Astrocyte (in vitro differentiated cells and primary cell): Measurements from ENCODE around the gene MMP17. TPM values are rescaled to one million over a fixed set of nuclear protein-coding genes. Genes with fewer than 3 reads are reported as not detected.
A peak's percentile ranks its signal among the peaks of the same experiment; 100 is the strongest.

Experiments used
- DNase-seq: peaks from one replicate; pipeline ENCODE4 v3.0.0-alpha.2; 2010; ENCODE audit warnings: low read depth
- FAIRE-seq: peaks from 2 replicates; lab custom pipeline; 2011; peaks lifted over from hg19 to GRCh38; lab: Jason Lieb, UNC
- H2AFZ ChIP-seq: 2 replicates; pipeline ENCODE4 v1.6.0; 2012; ENCODE audit warnings: low read depth, low read length, inconsistent platforms
- H3K27ac ChIP-seq: 2 replicates; pipeline ENCODE4 v1.5.1; 2011; ENCODE audit warnings: low read depth, low read length, inconsistent platforms
- H3K27me3 ChIP-seq: 2 replicates; pipeline ENCODE4 v1.6.0; 2011; ENCODE audit warnings: low read length, inconsistent platforms; ENCODE audit not compliant: insufficient read depth
- H3K36me3 ChIP-seq: 2 replicates; pipeline ENCODE4 v1.5.1; 2011; ENCODE audit warnings: low read length, inconsistent platforms; ENCODE audit not compliant: insufficient read depth
- H3K4me1 ChIP-seq: 2 replicates; pipeline ENCODE4 v1.5.1; 2011; ENCODE audit warnings: low read length, inconsistent platforms; ENCODE audit not compliant: insufficient read depth
- H3K4me2 ChIP-seq: 2 replicates; pipeline ENCODE4 v1.6.0; 2012; ENCODE audit warnings: low read length, inconsistent platforms
- H3K4me3 ChIP-seq: 2 replicates; pipeline ENCODE4 v1.5.1; 2011; ENCODE audit warnings: low read depth, mild to moderate bottlenecking, low read length, inconsistent platforms; ENCODE audit not compliant: insufficient read depth
- H3K79me2 ChIP-seq: 2 replicates; pipeline ENCODE4 v1.6.0; 2012; ENCODE audit warnings: mild to moderate bottlenecking, low read length, inconsistent platforms; ENCODE audit not compliant: insufficient read depth
- H3K9ac ChIP-seq: 2 replicates; pipeline ENCODE4 v1.6.0; 2012; ENCODE audit warnings: mild to moderate bottlenecking, low read length, inconsistent platforms
- H3K9me3 ChIP-seq: 2 replicates; pipeline ENCODE4 v1.5.1; 2012; ENCODE audit warnings: low read depth, mild to moderate bottlenecking, low read length, inconsistent platforms; ENCODE audit not compliant: insufficient read depth
- H4K20me1 ChIP-seq: 2 replicates; pipeline ENCODE4 v1.6.0; 2012; ENCODE audit warnings: low read length, inconsistent platforms; ENCODE audit not compliant: insufficient read depth
- H3K27ac Mint-ChIP-seq: one replicate; pipeline ENCODE4 v1.8.0; 2021; ENCODE audit warnings: mild to moderate bottlenecking, mixed read lengths; ENCODE audit not compliant: unreplicated experiment
- H3K27me3 Mint-ChIP-seq: one replicate; pipeline ENCODE4 v1.8.0; 2021; ENCODE audit warnings: low read depth, mixed read lengths; ENCODE audit not compliant: unreplicated experiment
- H3K36me3 Mint-ChIP-seq: one replicate; pipeline ENCODE4 v1.8.0; 2021; ENCODE audit warnings: low read depth, mixed read lengths; ENCODE audit not compliant: unreplicated experiment
- H3K4me1 Mint-ChIP-seq: one replicate; pipeline ENCODE4 v1.8.0; 2021; ENCODE audit warnings: low read depth, mixed read lengths; ENCODE audit not compliant: unreplicated experiment
- H3K4me3 Mint-ChIP-seq: one replicate; pipeline ENCODE4 v1.8.0; 2021; ENCODE audit warnings: mild to moderate bottlenecking, moderate library complexity, mixed read lengths; ENCODE audit not compliant: unreplicated experiment
- H3K9me3 Mint-ChIP-seq: one replicate; pipeline ENCODE4 v1.8.0; 2021; ENCODE audit warnings: mild to moderate bottlenecking, mixed read lengths; ENCODE audit not compliant: unreplicated experiment
- CTCF ChIP-seq: IDR thresholded peaks from 2 replicates; pipeline ENCODE4 v1.5.1; 2011; ENCODE audit warnings: low read depth, mild to moderate bottlenecking, inconsistent platforms, low read length, moderate library complexity; ENCODE audit not compliant: insufficient read depth
- EZH2 ChIP-seq: IDR thresholded peaks from 2 replicates; pipeline ENCODE4 v1.6.1; 2012; ENCODE audit warnings: mild to moderate bottlenecking, low read length, inconsistent platforms; ENCODE audit not compliant: insufficient read depth
- total RNA-seq: library from RNA; stranded (reverse); gene quantifications from 2 replicates; pipeline ENCODE4 v1.2.1, GENCODE V29; 2021

Gene MMP17
- total RNA-seq, 1 donor from 2014 or later: 8.4 TPM

- no peaks in the 10 kb centered on the region for H3K36me3 ChIP-seq
- no peak overlapping the region for H3K4me3 ChIP-seq
- peak overlapping the region; percentile 60 for H2AFZ ChIP-seq
- H3K9ac ChIP-seq: peak overlapping the region; percentile 18
- H3K79me2 ChIP-seq: no peaks in the 10 kb centered on the region
- H3K27me3 ChIP-seq: no peaks in the 10 kb centered on the region
- Mint-ChIP-seq H3K4me3 (no peak overlapping the region), H3K9me3 (no peaks in the 10 kb centered on the region), H3K27me3 (no peaks in the 10 kb centered on the region), H3K27ac (peak overlapping the region; percentile 53), H3K4me1 (peaks cover 15% of the 10 kb centered on the region), H3K36me3 (no peaks in the 10 kb centered on the region)
- peaks cover 23% of the 10 kb centered on the region for H3K4me1 ChIP-seq
- H3K9me3 ChIP-seq: no peaks in the 10 kb centered on the region
- H3K27ac ChIP-seq: no peak overlapping the region
- DNase-seq (peak; percentile 8), FAIRE-seq (no peak)
- H3K4me2 ChIP-seq: no peak overlapping the region
- no peak for TF ChIP-seq CTCF
- no peak for TF ChIP-seq EZH2
- no peaks in the 10 kb centered on the region for H4K20me1 ChIP-seq
Measured at GRCh38 chr12:131867891-131868675, 39.9 kb downstream of the MMP17 start.

GRCh38 chr12:131869871-131870418 lies 41.8 kb downstream of the MMP17 start:
- no peaks in the 10 kb centered on the region for H3K36me3 Mint-ChIP-seq
- Histone ChIP-seq H3K9ac (no peak overlapping the region), H3K79me2 (no peaks in the 10 kb centered on the region), H3K4me1 (peaks cover 22% of the 10 kb centered on the region), H4K20me1 (no peaks in the 10 kb centered on the region), H3K27ac (no peak overlapping the region), H3K4me3 (no peak overlapping the region), H3K4me2 (peak overlapping the region; percentile 15), H2AFZ (peak overlapping the region; percentile 31), H3K9me3 (no peaks in the 10 kb centered on the region), H3K36me3 (no peaks in the 10 kb centered on the region), H3K27me3 (no peaks in the 10 kb centered on the region)
- peak overlapping the region; percentile 66 for H3K4me3 Mint-ChIP-seq
- DNase-seq (peak; percentile 66), FAIRE-seq (no peak)
- peak overlapping the region; percentile 96 for H3K27ac Mint-ChIP-seq
- H3K9me3 Mint-ChIP-seq: peaks cover 2% of the 10 kb centered on the region
- no peaks in the 10 kb centered on the region for H3K27me3 Mint-ChIP-seq
- peaks cover 12% of the 10 kb centered on the region for H3K4me1 Mint-ChIP-seq
- TF ChIP-seq EZH2 (no peak), CTCF (no peak)

GRCh38 chr12:131871677-131872076 lies 43.5 kb downstream of the MMP17 start:
- peaks cover 7% of the 10 kb centered on the region for H3K4me1 Mint-ChIP-seq
- Histone ChIP-seq H3K36me3 (no peaks in the 10 kb centered on the region), H3K9ac (peak overlapping the region; percentile 54), H3K9me3 (no peaks in the 10 kb centered on the region), H3K4me2 (peak overlapping the region; percentile 40), H3K79me2 (no peaks in the 10 kb centered on the region), H4K20me1 (no peaks in the 10 kb centered on the region), H3K4me3 (no peak overlapping the region), H3K27me3 (no peaks in the 10 kb centered on the region), H3K4me1 (peaks cover 17% of the 10 kb centered on the region), H3K27ac (peak overlapping the region; percentile 23), H2AFZ (peak overlapping the region; percentile 54)
- TF ChIP-seq CTCF (no peak), EZH2 (no peak)
- H3K27me3 Mint-ChIP-seq: peaks cover 2% of the 10 kb centered on the region
- H3K4me3 Mint-ChIP-seq: no peak overlapping the region
- peak overlapping the region; percentile 85 for H3K27ac Mint-ChIP-seq
- H3K9me3 Mint-ChIP-seq: peaks cover 2% of the 10 kb centered on the region
- DNase-seq (no peak), FAIRE-seq (no peak)
- H3K36me3 Mint-ChIP-seq: no peaks in the 10 kb centered on the region
